Omental fat pad (tissue), 4 donors: ENCODE data around the gene SLC9C1. TPM values are rescaled to one million over a fixed set of nuclear protein-coding genes. Genes with fewer than 3 reads are reported as not detected.

Source experiments
- ATAC-seq: fragments of 150-250 bp; one replicate; pipeline ENCODE4 v1.9.1; 2016; ENCODE audit warnings: mild to moderate bottlenecking, moderate library complexity; ENCODE audit not compliant: low FRiP score
- DNase-seq: peaks from one replicate; pipeline ENCODE4 v3.0.0-alpha.2; 2019; ENCODE audit warnings: low spot score
- CTCF ChIP-seq, 3 donors: fragments of 450-650 bp; IDR thresholded peaks; one replicate each; pipeline ENCODE4 v1.5.1; 2016 to 2017; ENCODE audit warnings: antibody characterized with exemption in 3 of 3, mild to moderate bottlenecking in 3 of 3, moderate library complexity in 2 of 3
- total RNA-seq, 4 donors: library from RNA; depleted of rRNA; stranded (reverse); fragments of >200 nt; gene quantifications; one replicate each; pipeline ENCODE4 v1.1.0, GENCODE V29; 2016

The SLC9C1 gene
- total RNA-seq, 4 donors from 2014 or later, result 0.19 to 1.9 (median 1.1) TPM

DNA sequence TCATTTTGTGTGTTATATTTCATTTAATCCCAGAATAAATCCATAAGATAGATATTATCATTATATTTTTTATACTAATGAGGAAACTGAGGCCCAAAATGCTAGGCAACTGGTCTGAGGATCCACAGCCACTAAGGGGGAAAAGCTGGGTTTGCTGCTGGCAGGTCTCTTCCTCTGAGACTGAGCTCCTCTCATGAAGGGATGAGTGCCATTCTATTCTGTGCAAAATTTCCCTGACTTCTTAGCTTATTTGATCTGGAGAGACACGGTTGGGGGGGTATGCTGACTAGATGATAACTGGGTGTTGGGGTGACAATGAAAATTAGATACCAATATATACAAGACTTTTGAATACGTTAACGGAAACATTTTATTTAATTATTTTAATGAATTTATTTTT lies 162.9 kb downstream of the SLC9C1 start:
- TF ChIP-seq CTCF (IDR thresholded peaks at IDR 0.05), result no peak
- ATAC-seq, result no peak
- no peak for DNase-seq

- DNase-seq (no peak), ATAC-seq (no peak)
- no peak for TF ChIP-seq CTCF (IDR thresholded peaks at IDR 0.05)
Observed at GRCh38 chr3:112130638-112130993, 163.4 kb downstream of the SLC9C1 start.

- no peak for ATAC-seq
- DNase-seq, result no peak
- no peak for TF ChIP-seq CTCF (IDR thresholded peaks at IDR 0.05)
Observed at GRCh38 chr3:112129925-112130637, 163.9 kb downstream of the SLC9C1 start.

DNA sequence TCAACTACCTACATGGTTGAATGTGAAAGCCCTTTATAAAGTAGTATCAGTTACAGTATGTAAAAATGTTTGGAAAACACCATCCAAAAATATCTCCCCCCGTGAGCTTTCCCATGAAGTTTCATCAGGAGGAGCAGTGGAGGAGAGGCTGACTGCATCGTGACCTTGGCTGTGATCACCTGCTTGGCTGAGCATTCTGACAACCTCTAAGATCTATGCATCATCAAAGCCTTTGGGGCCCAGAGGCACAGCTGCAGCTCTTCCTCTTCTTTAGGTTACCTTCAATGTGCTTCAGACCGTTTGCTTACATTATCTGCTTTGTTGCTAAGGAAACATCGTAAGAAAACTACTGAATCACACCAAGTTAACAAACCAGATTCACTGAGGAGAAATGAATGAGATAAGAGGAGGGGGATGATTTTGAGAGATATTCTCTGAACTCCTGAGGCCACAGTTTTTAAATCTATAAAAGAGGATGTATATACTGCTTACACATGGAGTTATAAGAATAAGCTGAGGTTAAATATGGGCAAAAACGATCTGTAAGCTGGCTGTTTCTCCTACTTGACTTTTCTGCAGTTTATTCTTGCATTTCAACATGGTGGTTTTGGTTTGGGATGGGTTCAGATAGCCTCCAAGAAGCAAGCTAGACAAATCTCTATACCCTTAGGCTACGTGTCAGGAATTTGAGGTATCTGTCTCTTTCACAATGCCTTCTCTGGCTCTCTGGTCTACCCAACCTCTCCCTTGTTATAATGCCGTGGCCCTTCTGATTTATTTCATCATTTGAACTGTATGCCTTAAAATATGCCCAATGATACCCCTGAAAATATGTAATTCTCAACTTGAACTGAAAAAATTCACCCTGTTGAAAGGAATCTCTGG lies 164.9 kb downstream of the SLC9C1 start:
- ATAC-seq (peak; percentile 53), DNase-seq (no peak)
- no peak for TF ChIP-seq CTCF (IDR thresholded peaks at IDR 0.05)

- DNase-seq (no peak), ATAC-seq (no peak)
- no peak for TF ChIP-seq CTCF (IDR thresholded peaks at IDR 0.05)
Observed at GRCh38 chr3:112127522-112128494, 166.2 kb downstream of the SLC9C1 start.

DNA sequence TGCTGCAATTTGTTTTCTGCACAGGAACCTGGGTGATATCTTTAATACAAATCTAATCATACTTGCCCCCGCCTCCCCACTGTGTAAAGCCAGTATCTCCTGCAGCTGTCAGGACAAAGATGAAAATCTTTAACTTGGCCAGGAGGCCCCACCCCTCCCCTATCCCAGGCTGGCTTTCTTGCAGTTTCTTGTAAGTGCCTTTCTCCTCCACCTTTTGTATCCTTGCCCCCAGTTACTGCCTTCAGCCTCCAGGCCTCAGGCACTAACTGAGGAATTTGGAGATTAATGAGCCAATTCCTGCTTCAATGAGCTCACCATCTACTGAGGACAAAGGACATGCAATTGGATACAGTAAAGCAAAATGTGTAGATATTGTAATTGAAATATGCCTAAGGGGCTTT lies 167.5 kb downstream of the SLC9C1 start:
- ATAC-seq, result no peak
- TF ChIP-seq CTCF (IDR thresholded peaks at IDR 0.05), result no peak
- no peak for DNase-seq
